CD4-positive, alpha-beta T cell (primary cell): ENCODE measurements around the gene ZNF8. TPM values are rescaled to one million over a fixed set of nuclear protein-coding genes. Genes with fewer than 3 reads are reported as not detected.

Experiments used
- ATAC-seq: fragments of 200-7000 bp; cut with Tn5 transposase; one replicate; pipeline ENCODE4 v1.10.0; 2022; ENCODE audit warnings: mild to moderate bottlenecking; ENCODE audit not compliant: poor library complexity
- CTCF ChIA-PET: fragments of 350-600 bp; sonication (Branson Sonifier 250); formaldehyde crosslinking; loops from one replicate; lab custom pipeline; 2021; ENCODE audit warnings: antibody characterized with exemption, inconsistent platforms; lab: Charles Lee
- POLR2A ChIA-PET: fragments of 350-600 bp; sonication (Branson Sonifier 250); formaldehyde crosslinking; loops from one replicate; lab custom pipeline; 2021; ENCODE audit warnings: antibody characterized with exemption, inconsistent platforms; lab: Charles Lee
- DNase-seq, 14 experiments: peaks; one replicate each; pipeline ENCODE4 v3.0.0-alpha.2; 2013 to 2020; ENCODE audit warnings: mixed read lengths in 2 of 14
- H3K27ac ChIP-seq, 2 donors: one replicate each; pipeline versions ENCODE4 v1.5.1 to v1.7.0; 2013; ENCODE audit warnings: low read length in 2 of 2, low read depth in 1 of 2, mild to moderate bottlenecking in 1 of 2
- H3K27me3 ChIP-seq, 2 experiments: 1 replicate in 1 of 2; 2 replicates in 1 of 2; pipeline versions ENCODE4 v1.6.1 to v1.7.0; 2013; ENCODE audit warnings: low read length in 2 of 2, control low read depth in 1 of 2, mild to moderate bottlenecking in 1 of 2, moderate library complexity in 1 of 2; ENCODE audit not compliant: insufficient read depth in 2 of 2, control insufficient read depth in 1 of 2
- H3K36me3 ChIP-seq: one replicate; pipeline ENCODE4 v1.6.1; 2013; ENCODE audit warnings: low read length, control low read depth; ENCODE audit not compliant: insufficient read depth
- H3K4me1 ChIP-seq: one replicate; pipeline ENCODE4 v1.6.1; 2013; ENCODE audit warnings: low read length, control low read depth; ENCODE audit not compliant: insufficient read depth
- H3K4me3 ChIP-seq: one replicate; pipeline ENCODE4 v1.5.1; 2013; ENCODE audit warnings: mild to moderate bottlenecking, low read length, moderate library complexity
- H3K9me3 ChIP-seq, 2 experiments: 1 replicate in 1 of 2; 2 replicates in 1 of 2; pipeline versions ENCODE4 v1.6.1 to v1.7.0; 2013; ENCODE audit warnings: low read length in 2 of 2, mild to moderate bottlenecking in 2 of 2, control low read depth in 1 of 2, moderate library complexity in 1 of 2; ENCODE audit not compliant: control insufficient read depth in 1 of 2, insufficient read depth in 1 of 2
- H3K27ac Mint-ChIP-seq: one replicate; pipeline ENCODE4 v1.8.0; 2020; ENCODE audit warnings: mixed read lengths
- H3K27me3 Mint-ChIP-seq: one replicate; pipeline ENCODE4 v1.8.0; 2021; ENCODE audit warnings: mixed read lengths
- H3K36me3 Mint-ChIP-seq: one replicate; pipeline ENCODE4 v1.8.0; 2021; ENCODE audit warnings: low read depth, mixed read lengths
- H3K4me1 Mint-ChIP-seq: one replicate; pipeline ENCODE4 v1.8.0; 2021; ENCODE audit warnings: low read depth, mixed read lengths
- H3K4me3 Mint-ChIP-seq: one replicate; pipeline ENCODE4 v1.8.0; 2020; ENCODE audit warnings: mild to moderate bottlenecking, mixed read lengths
- H3K9me3 Mint-ChIP-seq: one replicate; pipeline ENCODE4 v1.8.0; 2020; ENCODE audit warnings: mixed read lengths
- intact Hi-C, 2 experiments: fragments of 100-400 bp; cut with DNase I in 1 of 2; cut with micrococcal nuclease in 1 of 2; formaldehyde crosslinking; loops; one replicate each; pipeline versions ENCODE4 v1.15.1 to v1.9.0; 2023 to 2025; cut with DNase I, micrococcal nuclease
- polyA plus RNA-seq, 2 donors: library from polyadenylated mRNA; unstranded; fragments of 120-200 nt; gene quantifications; one replicate each; pipeline ENCODE4 v1.2.1, GENCODE V29; 2013
- total RNA-seq, 174 experiments: library from RNA in 2 of 174; stranded (reverse) in 2 of 174; gene quantifications; one replicate each; pipeline ENCODE4 v1.2.3 and lab custom pipeline; 2021 to 2026
- TF ChIP-seq, protein P1 (sequence below): fragments of 200-600 bp; IDR thresholded peaks from one replicate; pipeline ENCODE4 v1.8.0; 2022; ENCODE audit warnings: antibody characterized with exemption, mild to moderate bottlenecking

The ZNF8 gene
- total RNA-seq (1 to 10 TPM; 9.5 to 9.6 TPM), total RNA-seq (lab: John Stamatoyannopoulos, UW) (7.0 to 62.7 (median 20.2) reads per million in 172 experiments)
- 3.5 TPM for polyA plus RNA-seq (2013, experiment 1 of 2)
- polyA plus RNA-seq (2013, experiment 2 of 2) = 4.2 TPM

DNA sequence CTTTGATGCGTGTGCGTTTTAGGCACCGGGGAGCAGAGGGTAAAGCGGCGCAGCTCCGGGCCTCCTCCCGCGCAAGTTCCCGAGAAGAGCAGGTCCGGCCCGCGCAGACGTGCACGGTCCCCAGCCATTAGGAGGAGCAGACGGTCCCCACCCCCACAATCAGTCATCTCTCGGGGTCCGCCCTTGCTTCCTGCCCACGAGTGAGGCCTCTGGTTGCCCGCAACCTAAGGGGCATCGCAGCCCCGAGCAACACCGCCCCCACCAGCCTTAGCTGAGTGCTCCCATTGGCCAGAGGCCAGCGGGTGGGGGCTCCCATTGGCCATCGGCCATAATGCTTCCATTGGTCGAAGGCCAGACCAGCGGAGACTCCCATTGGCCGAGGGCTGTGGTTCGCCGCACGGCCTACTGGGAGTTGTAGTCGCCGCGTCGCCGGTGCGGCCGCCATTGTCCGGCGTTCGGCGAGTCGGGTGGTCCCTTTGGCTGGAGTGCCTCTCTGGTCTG, at the start of gene ZNF8:
ZNF8 (plus strand) TSS at position 415 of the 501 bp plus-strand sequence. CDS start 127 bp downstream, outside the sequence.
- peaks cover 45% of the 10 kb centered on the region for H3K4me1 Mint-ChIP-seq
- Histone ChIP-seq H3K27me3 (no peaks in the 10 kb centered on the region), H3K4me3 (peak within 1 kb of the TSS; percentile 89), H3K36me3 (peaks cover 21% of the 10 kb centered on the region), H3K4me1 (peaks cover 29% of the 10 kb centered on the region), H3K9me3 (peaks cover 18 to 25% of the 10 kb centered on the region in 2 experiments), H3K27ac (peak within 1 kb of the TSS; percentile 81 to 85)
- no peaks in the 10 kb centered on the region for H3K27me3 Mint-ChIP-seq
- DNase-seq (peak; percentile 89 to 99 (median 96)), ATAC-seq (peak; percentile 96)
- ChIA-PET CTCF (interaction anchor here (0.6 kb wide), 1 partner anchor 51 kb away, joined by 5 read pairs; no protein-coding TSS in a partner anchor), POLR2A (interaction anchor here (0.8 to 3.6 kb wide), 15 partner anchors 10 to 276 kb away, joined by 3 to 31 read pairs (median 4); partner anchors contain the start of genes ERVK3-1, ZNF274, ZNF329 and ZNF497)
- H3K27ac Mint-ChIP-seq = peak within 1 kb of the TSS; percentile 92
- H3K36me3 Mint-ChIP-seq = peaks cover 73% of the 10 kb centered on the region
- peak within 1 kb of the TSS; percentile 98 for H3K4me3 Mint-ChIP-seq
- TF ChIP-seq, protein P1, sequence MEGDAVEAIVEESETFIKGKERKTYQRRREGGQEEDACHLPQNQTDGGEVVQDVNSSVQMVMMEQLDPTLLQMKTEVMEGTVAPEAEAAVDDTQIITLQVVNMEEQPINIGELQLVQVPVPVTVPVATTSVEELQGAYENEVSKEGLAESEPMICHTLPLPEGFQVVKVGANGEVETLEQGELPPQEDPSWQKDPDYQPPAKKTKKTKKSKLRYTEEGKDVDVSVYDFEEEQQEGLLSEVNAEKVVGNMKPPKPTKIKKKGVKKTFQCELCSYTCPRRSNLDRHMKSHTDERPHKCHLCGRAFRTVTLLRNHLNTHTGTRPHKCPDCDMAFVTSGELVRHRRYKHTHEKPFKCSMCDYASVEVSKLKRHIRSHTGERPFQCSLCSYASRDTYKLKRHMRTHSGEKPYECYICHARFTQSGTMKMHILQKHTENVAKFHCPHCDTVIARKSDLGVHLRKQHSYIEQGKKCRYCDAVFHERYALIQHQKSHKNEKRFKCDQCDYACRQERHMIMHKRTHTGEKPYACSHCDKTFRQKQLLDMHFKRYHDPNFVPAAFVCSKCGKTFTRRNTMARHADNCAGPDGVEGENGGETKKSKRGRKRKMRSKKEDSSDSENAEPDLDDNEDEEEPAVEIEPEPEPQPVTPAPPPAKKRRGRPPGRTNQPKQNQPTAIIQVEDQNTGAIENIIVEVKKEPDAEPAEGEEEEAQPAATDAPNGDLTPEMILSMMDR = no peak
- H3K9me3 Mint-ChIP-seq = peaks cover 2% of the 10 kb centered on the region
- intact Hi-C loops = loop anchor here (1.0 to 10.0 kb wide), 6 partner anchors 27 to 551 kb away; partner anchors contain the start of genes ERVK3-1 (in 2 of the 2), ZNF274 (in 2 of the 2), ZNF544 (in 2 of the 2) and ZNF671 (in 1 of the 2)

DNA sequence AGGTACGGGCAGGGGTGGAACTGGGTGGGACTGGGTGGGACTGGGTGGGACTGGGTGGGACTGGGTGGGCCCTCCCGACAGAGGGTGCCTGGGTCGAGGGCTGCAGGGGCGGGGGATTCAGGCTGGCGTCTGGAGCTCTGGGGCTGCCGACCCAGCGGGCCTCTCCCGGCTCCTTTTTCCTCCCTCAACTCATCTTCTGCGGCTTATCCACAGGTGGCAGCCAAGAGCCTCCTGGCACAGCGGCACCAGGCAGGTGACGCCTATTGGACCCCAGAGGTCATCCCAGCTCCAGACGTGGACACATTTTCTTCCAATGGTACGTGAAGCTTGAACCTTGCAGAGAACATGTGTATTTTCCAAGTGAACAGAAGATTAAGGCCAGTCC, 49.5 kb upstream of the ZNF8 start:
- peak overlapping the region; percentile 97 for H3K4me3 Mint-ChIP-seq
- DNase-seq = peak in 7 of 14 experiments; percentile 3 to 45 (median 20)
- POLR2A ChIA-PET = interaction anchor here (0.8 to 2.7 kb wide), 6 partner anchors 11 to 134 kb away, joined by 3 to 11 read pairs (median 4); partner anchors contain the start of genes ZNF274 and ZNF497
- no peak overlapping the region for H3K27ac ChIP-seq
- peak overlapping the region; percentile 85 for H3K4me3 ChIP-seq
- no peaks in the 10 kb centered on the region for H3K27me3 ChIP-seq
- H3K9me3 ChIP-seq = peaks cover 33 to 51% of the 10 kb centered on the region in 2 experiments
- H3K9me3 Mint-ChIP-seq = peaks cover 30% of the 10 kb centered on the region
- H3K27ac Mint-ChIP-seq = peak overlapping the region; percentile 35
- CTCF ChIA-PET = interaction anchor here (1.1 to 1.2 kb wide), 3 partner anchors 75 to 291 kb away, joined by 3 to 5 read pairs (median 3); partner anchors contain the start of gene ZNF497
- peaks cover 46% of the 10 kb centered on the region for H3K4me1 Mint-ChIP-seq
- ATAC-seq = peak; percentile 43
- H3K4me1 ChIP-seq = peaks cover 22% of the 10 kb centered on the region
- peaks cover 73% of the 10 kb centered on the region for H3K36me3 Mint-ChIP-seq
- intact Hi-C loops = loop anchor here (5.0 to 10.0 kb wide), 2 partner anchors 46 to 48 kb away; partner anchors contain the start of gene ZNF8 (in 2 of the 2)
- no peaks in the 10 kb centered on the region for H3K27me3 Mint-ChIP-seq
- TF ChIP-seq, protein P1 = no peak
- peaks cover 43% of the 10 kb centered on the region for H3K36me3 ChIP-seq

DNA sequence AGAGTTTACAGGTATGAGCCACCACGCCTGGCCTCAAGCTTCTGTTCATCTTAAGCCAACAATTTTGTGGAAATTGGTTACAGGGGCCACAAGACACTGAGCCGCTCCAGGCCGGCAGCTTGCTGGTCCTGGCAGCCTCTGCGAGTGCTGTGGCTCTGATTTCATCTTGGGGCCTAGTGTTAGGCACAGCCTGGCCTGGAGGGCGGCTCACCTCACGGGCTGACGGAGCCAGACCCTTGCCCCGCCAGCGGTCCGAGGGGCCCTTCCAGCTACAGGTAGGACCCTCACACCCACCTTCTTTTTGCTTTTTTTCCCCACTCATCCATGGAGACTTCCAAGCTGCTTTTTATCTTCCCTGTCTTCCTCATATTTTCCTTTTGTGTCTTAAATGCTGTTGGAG, 41.4 kb upstream of the ZNF8 start:
- H3K36me3 Mint-ChIP-seq = peaks cover 99% of the 10 kb centered on the region
- H3K9me3 ChIP-seq = peaks cover 61 to 70% of the 10 kb centered on the region in 2 experiments
- DNase-seq = no peak
- ChIA-PET POLR2A (interaction anchor here (0.5 to 0.7 kb wide), 2 partner anchors 61 to 894 kb away, joined by 3 read pairs; no protein-coding TSS in a partner anchor), CTCF (no interaction called here)
- H3K4me1 ChIP-seq = no peaks in the 10 kb centered on the region
- no peaks in the 10 kb centered on the region for H3K27me3 Mint-ChIP-seq
- H3K27ac Mint-ChIP-seq = no peak overlapping the region
- ATAC-seq = no peak
- no peaks in the 10 kb centered on the region for H3K4me1 Mint-ChIP-seq
- peaks cover 62% of the 10 kb centered on the region for H3K36me3 ChIP-seq
- no peak overlapping the region for H3K4me3 ChIP-seq
- intact Hi-C loops = no loop called here
- TF ChIP-seq, protein P1 = no peak
- peaks cover 13% of the 10 kb centered on the region for H3K9me3 Mint-ChIP-seq
- no peaks in the 10 kb centered on the region for H3K27me3 ChIP-seq
- H3K4me3 Mint-ChIP-seq = no peak overlapping the region
- H3K27ac ChIP-seq = no peak overlapping the region
